Measurements from ENCODE around the gene SNRPB2. TPM values are rescaled to one million over a fixed set of nuclear protein-coding genes. Genes with fewer than 3 reads are reported as not detected.

SNRPB2 gene
- total RNA-seq, 1 experiment from 2014 or later = 78.4 TPM

DNA sequence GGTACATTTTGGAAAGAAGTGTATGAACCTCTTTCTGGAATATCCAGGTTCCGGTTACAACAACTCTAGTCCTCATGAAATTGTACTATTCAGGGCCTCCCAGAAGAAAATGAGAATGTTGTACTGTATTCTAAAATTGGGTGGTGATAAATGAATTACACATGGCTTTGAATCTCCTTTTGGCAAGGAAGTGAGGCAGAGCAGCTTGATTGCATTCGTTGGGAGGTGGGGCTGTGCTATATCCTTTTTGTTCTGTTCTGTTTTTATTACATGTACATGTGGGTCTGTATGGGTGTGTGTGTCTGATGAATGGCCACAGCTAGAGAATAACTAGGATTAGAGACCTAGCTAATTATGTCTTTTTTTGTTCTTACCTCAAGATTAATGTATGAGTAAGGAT is 37.8 kb upstream of the SNRPB2 start:
- RAD21 ChIA-PET (ENCODE audit: low non-redundant PET in 1 of 2, low total read pairs in 2 of 2, uncharacterized antibody in 2 of 2, unreplicated experiment in 2 of 2) = no interaction called here
- no peaks in the 10 kb centered on the region for H3K4me1 ChIP-seq (ENCODE audit: control insufficient read depth in 1 of 2, insufficient read depth in 2 of 2, low read length in 2 of 2)
- H3K27me3 ChIP-seq (ENCODE audit: insufficient read depth, low read length) = peaks cover 12% of the 10 kb centered on the region; the same call in 1 of the 2 replicates
- CTCF ChIA-PET = no interaction called here
- no peaks in the 10 kb centered on the region for H3K79me2 ChIP-seq (ENCODE audit: insufficient read depth, low read length)
- H3K9me2 ChIP-seq (ENCODE audit: insufficient read depth) = no peaks in the 10 kb centered on the region
- POLR2A ChIA-PET = no interaction called here
- BruUV-seq (replicated peaks) = no TSS peak
- H3K9ac ChIP-seq (ENCODE audit: low read length) = no peak overlapping the region
- no peaks in the 10 kb centered on the region for H3K9me3 ChIP-seq (ENCODE audit: control insufficient read depth in 1 of 2, insufficient read depth in 1 of 2, low read depth in 1 of 2, low read length in 2 of 2)
- H2AFZ ChIP-seq (ENCODE audit: low read depth, low read length, poor library complexity, severe bottlenecking) = no peak overlapping the region
- no peak overlapping the region for H3K27ac ChIP-seq (ENCODE audit: low read depth, low read length)
- H3K36me3 ChIP-seq (ENCODE audit: control insufficient read depth in 1 of 2, insufficient read depth in 2 of 2, low read length in 2 of 2) = no peaks in the 10 kb centered on the region
- no peaks in the 10 kb centered on the region for H4K20me1 ChIP-seq (ENCODE audit: insufficient read depth)
- no peak for TF ChIP-seq EZH2 (IDR thresholded peaks at IDR 0.05)
- TF ChIP-seq SP1 (IDR thresholded peaks at IDR 0.05; ENCODE audit: low read depth) = no peak
- TF ChIP-seq JUND (IDR thresholded peaks at IDR 0.05) = no peak
- no peak for TF ChIP-seq SIN3A (IDR thresholded peaks at IDR 0.05; ENCODE audit: low read depth)
- TF ChIP-seq, protein P1, sequence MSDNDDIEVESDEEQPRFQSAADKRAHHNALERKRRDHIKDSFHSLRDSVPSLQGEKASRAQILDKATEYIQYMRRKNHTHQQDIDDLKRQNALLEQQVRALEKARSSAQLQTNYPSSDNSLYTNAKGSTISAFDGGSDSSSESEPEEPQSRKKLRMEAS (IDR thresholded peaks at IDR 0.05) = no peak
- TF ChIP-seq SRF (IDR thresholded peaks at IDR 0.05; ENCODE audit: low read depth) = no peak
- no peak for TF ChIP-seq ZBTB33 (IDR thresholded peaks at IDR 0.05; ENCODE audit: extremely low read depth, insufficient replicate concordance, low read length)
- TF ChIP-seq ZNF274 (IDR thresholded peaks at IDR 0.05; ENCODE audit: low read depth, low read length) = no peak
- TF ChIP-seq YY1 (IDR thresholded peaks at IDR 0.05; ENCODE audit: extremely low read depth, insufficient replicate concordance, low read depth, low read length) = no peak
- no peak for TF ChIP-seq REST (IDR thresholded peaks at IDR 0.05; ENCODE audit: low read depth)
- TF ChIP-seq, protein P2, sequence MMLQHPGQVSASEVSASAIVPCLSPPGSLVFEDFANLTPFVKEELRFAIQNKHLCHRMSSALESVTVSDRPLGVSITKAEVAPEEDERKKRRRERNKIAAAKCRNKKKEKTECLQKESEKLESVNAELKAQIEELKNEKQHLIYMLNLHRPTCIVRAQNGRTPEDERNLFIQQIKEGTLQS (IDR thresholded peaks at IDR 0.05) = no peak
- TF ChIP-seq ELF1 (IDR thresholded peaks at IDR 0.05; ENCODE audit: borderline replicate concordance, low read depth) = no peak
- TF ChIP-seq EGR1 (IDR thresholded peaks at IDR 0.05; ENCODE audit: low read depth) = no peak
- H3K4me2 ChIP-seq (ENCODE audit: low read length) = no peak overlapping the region
- ATAC-seq (no peak), DNase-seq (ENCODE audit: low read depth, low spot score) (no peak)
- H3K4me3 ChIP-seq (replicated peaks in 1 of 2; ENCODE audit: low read depth in 1 of 2, low read length in 2 of 2) = no peak overlapping the region
- intact Hi-C loops (cut with micrococcal nuclease) = no loop called here
